NB4 (cell line): ENCODE data around the gene AACS.

ENCODE experiments used
- DNase-seq: peaks from one replicate; pipeline ENCODE4 v3.0.0; 2010; ENCODE audit warnings: low read depth
- H3K4me3 ChIP-seq: one replicate; pipeline ENCODE4 v1.5.1; 2011; ENCODE audit warnings: mild to moderate bottlenecking, low read depth, low read length, moderate library complexity
- CTCF ChIP-seq: IDR thresholded peaks from one replicate; pipeline ENCODE4 v1.5.1; 2012; ENCODE audit warnings: low read depth, low read length
- MAX ChIP-seq: IDR thresholded peaks from 2 replicates; pipeline ENCODE4 v1.6.1; 2011; ENCODE audit warnings: low read depth, low read length
- MYC ChIP-seq: IDR thresholded peaks from 2 replicates; pipeline ENCODE4 v1.6.1; 2011; ENCODE audit warnings: low read depth, low read length
- POLR2A ChIP-seq: IDR thresholded peaks from 2 replicates; pipeline ENCODE4 v1.6.1; 2011; ENCODE audit warnings: mild to moderate bottlenecking; ENCODE audit not compliant: insufficient read length; ENCODE audit errors: extremely low read depth

The AACS gene

GRCh38 chr12:125164541-125164940, 99.3 kb downstream of the AACS start:
- no peak for TF ChIP-seq POLR2A
- TF ChIP-seq MYC = no peak
- no peak for TF ChIP-seq MAX
- TF ChIP-seq CTCF = no peak
- no peak for DNase-seq
- H3K4me3 ChIP-seq = no peak overlapping the region

GRCh38 chr12:125166041-125166440, 100.8 kb downstream of the AACS start:
- H3K4me3 ChIP-seq = no peak overlapping the region
- DNase-seq = no peak
- TF ChIP-seq MYC (no peak), MAX (no peak), POLR2A (no peak), CTCF (no peak)

- H3K4me3 ChIP-seq = no peak overlapping the region
- DNase-seq = no peak
- TF ChIP-seq CTCF (peak; percentile 3), MYC (no peak)
Measured at GRCh38 chr12:125167658-125168057, 102.4 kb downstream of the AACS start.

- TF ChIP-seq MYC = no peak
- TF ChIP-seq POLR2A = no peak
- TF ChIP-seq CTCF = no peak
- TF ChIP-seq MAX = no peak
- H3K4me3 ChIP-seq = no peak overlapping the region
- DNase-seq = no peak
Measured at GRCh38 chr12:125169451-125169850, 104.2 kb downstream of the AACS start.

GRCh38 chr12:125169870-125170269, 104.6 kb downstream of the AACS start:
- H3K4me3 ChIP-seq = no peak overlapping the region
- no peak for DNase-seq
- no peak for TF ChIP-seq MAX
- TF ChIP-seq POLR2A = no peak
- TF ChIP-seq CTCF = no peak
- no peak for TF ChIP-seq MYC

- no peak for DNase-seq
- no peak overlapping the region for H3K4me3 ChIP-seq
- TF ChIP-seq POLR2A (no peak), MYC (no peak), MAX (no peak), CTCF (no peak)
Measured at GRCh38 chr12:125171267-125171666, 106.0 kb downstream of the AACS start.
